WI38 (cell line): ENCODE data around the gene LSAMP.

Experiments
- H3K4me3 ChIP-seq: 2 replicates; pipeline ENCODE4 v1.5.1; 2011; ENCODE audit warnings: low read depth, mild to moderate bottlenecking, control low read depth, low read length
- CTCF ChIP-seq: IDR thresholded peaks from 2 replicates; pipeline ENCODE4 v1.5.1; 2012; ENCODE audit warnings: low read depth, mild to moderate bottlenecking, control low read depth, low read length

The LSAMP gene

GRCh38 chr3:116445311-116445841 lies at the start of gene LSAMP:
LSAMP (minus strand) TSS chr3:116445487.
- no peak for TF ChIP-seq CTCF
- H3K4me3 ChIP-seq: no peak within 1 kb of the TSS

- no peak overlapping the region for H3K4me3 ChIP-seq
- TF ChIP-seq CTCF: no peak
Observed at GRCh38 chr3:116492379-116492778, 47.1 kb upstream of the LSAMP start.

GRCh38 chr3:116483135-116483534 lies 37.8 kb upstream of the LSAMP start:
- H3K4me3 ChIP-seq: no peak overlapping the region
- TF ChIP-seq CTCF: no peak

GRCh38 chr3:116476691-116477090 lies 31.4 kb upstream of the LSAMP start:
- TF ChIP-seq CTCF: no peak
- H3K4me3 ChIP-seq: no peak overlapping the region

GRCh38 chr3:116474801-116475200 lies 29.5 kb upstream of the LSAMP start:
- TF ChIP-seq CTCF: no peak
- no peak overlapping the region for H3K4me3 ChIP-seq

- H3K4me3 ChIP-seq: no peak overlapping the region
- TF ChIP-seq CTCF: no peak
Observed at GRCh38 chr3:116474032-116474780, 28.9 kb upstream of the LSAMP start.

- no peak for TF ChIP-seq CTCF
- H3K4me3 ChIP-seq: no peak overlapping the region
Observed at GRCh38 chr3:116473602-116474001, 28.3 kb upstream of the LSAMP start.
